Jurkat, Clone E6-1 (cell line): ENCODE results near the gene RAB3A.

ENCODE experiments used
- DNase-seq: peaks from one replicate; pipeline ENCODE4 v3.0.0-alpha.2; 2011; ENCODE audit warnings: low read depth, low spot score
- H3K4me3 ChIP-seq: 2 replicates; pipeline ENCODE4 v1.5.1; 2011; ENCODE audit warnings: mild to moderate bottlenecking, low read length, control low read depth, moderate library complexity

RAB3A gene

GRCh38 chr19:18157465-18158063 lies 46.3 kb downstream of the RAB3A start:
- H3K4me3 ChIP-seq, result no peak overlapping the region
- no peak for DNase-seq

- DNase-seq, result no peak
- no peak overlapping the region for H3K4me3 ChIP-seq
Observed at GRCh38 chr19:18156841-18157464, 46.9 kb downstream of the RAB3A start.

GRCh38 chr19:18156268-18156667 lies 47.6 kb downstream of the RAB3A start:
- H3K4me3 ChIP-seq, result no peak overlapping the region

GRCh38 chr19:18155095-18156087 lies 48.5 kb downstream of the RAB3A start:
- no peak overlapping the region for H3K4me3 ChIP-seq
- DNase-seq, result no peak

More at GRCh38 chr19:18156268-18156667, 47.6 kb downstream of the RAB3A start:
- DNase-seq, result no peak

- peak overlapping the region; percentile 75 for H3K4me3 ChIP-seq
- DNase-seq, result no peak
Observed at GRCh38 chr19:18153556-18154134, 50.2 kb downstream of the RAB3A start.

- peak within 1 kb of the TSS; percentile 75 for H3K4me3 ChIP-seq
- DNase-seq, result peak; percentile 98
Observed at GRCh38 chr19:18152817-18153555, 50.9 kb downstream of the RAB3A start, which contains the start of gene PIK3R2. Gene PIK3R2 (plus strand): TSS chr19:18153163. CDS start chr19:18155880, 2,717 bp downstream.

- peak; percentile 99 for DNase-seq
- peak overlapping the region; percentile 70 for H3K4me3 ChIP-seq
Observed at GRCh38 chr19:18152442-18152816, 51.4 kb downstream of the RAB3A start.

- no peak for DNase-seq
- no peak overlapping the region for H3K4me3 ChIP-seq
Observed at GRCh38 chr19:18150776-18151624, 52.8 kb downstream of the RAB3A start.

- H3K4me3 ChIP-seq, result no peak overlapping the region
- no peak for DNase-seq
Observed at GRCh38 chr19:18149596-18149975, 54.3 kb downstream of the RAB3A start.

GRCh38 chr19:18147396-18147795 lies 56.4 kb downstream of the RAB3A start:
- no peak overlapping the region for H3K4me3 ChIP-seq
- DNase-seq, result no peak
